ENCODE measurements around the gene NMNAT2.

The NMNAT2 gene

GRCh38 chr1:183214021-183214970 lies 203.9 kb downstream of the NMNAT2 start:
- DNase-seq (ENCODE audit: low spot score) = no peak

- DNase-seq (ENCODE audit: low spot score) = no peak
These were observed 205.3 kb downstream of the NMNAT2 start for GRCh38 chr1:183212870-183213269.

DNA sequence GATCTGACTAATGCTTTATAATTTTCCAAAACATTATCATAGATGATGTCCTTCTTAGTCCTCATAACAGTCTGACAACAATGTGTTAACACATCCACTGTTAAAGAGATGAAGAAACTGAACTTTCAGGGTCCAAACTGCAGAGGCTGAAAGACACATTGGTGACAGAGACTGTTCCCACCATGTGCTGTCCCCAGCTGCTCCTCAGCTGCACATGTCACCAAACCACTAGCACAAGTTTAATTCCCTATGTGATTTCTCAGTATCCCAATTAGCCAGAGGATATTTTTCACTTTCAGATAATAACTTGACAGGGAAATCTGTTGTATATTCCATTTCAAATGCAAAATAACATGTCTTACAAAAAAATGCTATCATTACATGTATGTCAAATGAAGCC lies 207.5 kb downstream of the NMNAT2 start:
- no peak for DNase-seq (ENCODE audit: low spot score)

DNA sequence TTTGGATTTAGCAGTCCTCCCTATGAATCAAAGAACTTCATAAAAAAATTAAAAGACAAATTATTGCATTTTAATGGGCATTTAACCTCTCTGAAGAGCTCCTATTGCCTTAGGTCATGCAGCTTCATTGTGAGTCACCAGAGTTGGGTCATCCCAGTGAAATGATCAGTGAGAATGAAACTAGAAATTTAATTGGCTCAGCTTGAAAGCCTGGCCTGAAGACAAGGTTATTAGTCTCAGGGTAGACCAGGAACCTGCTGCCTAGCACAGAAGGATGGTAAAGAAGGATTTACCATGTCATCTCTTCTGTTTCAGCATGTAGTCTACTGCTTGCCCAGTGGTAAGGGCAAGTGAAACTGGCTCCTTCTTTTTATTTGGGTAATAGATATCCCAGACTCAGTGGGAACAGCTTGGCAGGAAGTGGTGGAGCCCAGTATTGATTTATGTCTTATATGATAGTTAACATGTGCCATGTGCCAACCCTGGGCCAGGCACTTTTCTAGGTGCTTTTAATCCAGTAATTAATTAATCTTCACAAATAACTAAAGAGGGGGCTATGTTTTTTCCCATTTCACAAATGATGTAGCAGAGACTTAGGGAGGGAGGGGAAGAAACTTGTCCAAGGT lies 208.5 kb downstream of the NMNAT2 start:
- no peak for DNase-seq (ENCODE audit: low spot score)

DNA sequence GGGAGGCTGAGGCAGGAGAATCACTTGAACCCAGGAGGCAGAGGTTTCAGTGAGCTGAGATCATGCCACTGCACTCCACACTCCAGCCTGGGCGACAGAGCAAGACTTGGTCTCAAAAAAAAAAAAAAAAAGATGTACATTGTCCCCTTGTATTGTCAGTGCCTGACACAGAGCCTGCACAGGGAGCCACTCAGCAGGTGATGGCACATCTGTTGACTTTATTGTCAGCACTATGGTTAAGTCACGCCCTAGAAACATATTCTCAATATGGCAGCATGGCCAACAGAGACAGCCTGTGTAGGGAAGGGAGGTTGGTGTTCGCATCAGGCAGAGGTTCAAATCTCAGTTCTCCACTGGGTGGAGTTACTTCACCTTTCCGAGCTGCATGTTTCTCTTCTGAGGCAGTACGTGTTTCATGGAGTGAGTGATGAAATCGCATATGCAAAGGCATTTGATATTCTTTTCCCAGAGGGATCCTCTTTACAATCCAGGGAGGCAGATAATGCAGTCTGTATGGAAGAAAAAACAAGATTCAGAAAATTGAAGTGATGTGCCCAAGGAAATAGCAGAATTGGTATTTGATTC lies 211.6 kb downstream of the NMNAT2 start:
- no peak for DNase-seq (ENCODE audit: low spot score)

DNA sequence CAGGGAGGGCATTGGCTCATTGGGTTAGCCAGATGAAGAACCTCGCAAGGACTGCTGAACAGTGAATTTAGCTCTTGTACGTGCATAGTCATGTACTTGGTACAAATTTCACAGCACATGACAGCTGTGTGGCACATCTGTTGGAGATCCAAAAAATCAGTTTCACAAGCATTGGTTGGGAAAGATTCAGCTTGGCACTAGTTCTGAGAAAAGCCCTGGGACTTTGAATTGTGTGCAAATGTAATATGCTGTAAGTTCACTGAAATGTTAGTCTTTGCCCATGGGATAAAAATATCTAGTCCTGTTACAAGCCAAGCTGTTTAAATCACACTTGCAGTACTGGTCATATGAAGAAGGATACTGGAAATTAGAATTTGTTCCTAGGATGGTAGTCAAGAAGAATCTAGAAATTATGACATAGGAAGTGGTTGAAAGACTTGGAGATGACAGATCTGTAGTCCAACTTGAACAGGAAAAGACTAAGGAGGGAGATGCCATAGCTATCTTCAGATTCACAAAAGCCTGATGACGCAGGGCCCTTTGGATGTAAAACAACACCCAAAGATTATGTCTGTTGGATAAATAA lies 212.9 kb downstream of the NMNAT2 start:
- no peak for DNase-seq (ENCODE audit: low spot score)

DNA sequence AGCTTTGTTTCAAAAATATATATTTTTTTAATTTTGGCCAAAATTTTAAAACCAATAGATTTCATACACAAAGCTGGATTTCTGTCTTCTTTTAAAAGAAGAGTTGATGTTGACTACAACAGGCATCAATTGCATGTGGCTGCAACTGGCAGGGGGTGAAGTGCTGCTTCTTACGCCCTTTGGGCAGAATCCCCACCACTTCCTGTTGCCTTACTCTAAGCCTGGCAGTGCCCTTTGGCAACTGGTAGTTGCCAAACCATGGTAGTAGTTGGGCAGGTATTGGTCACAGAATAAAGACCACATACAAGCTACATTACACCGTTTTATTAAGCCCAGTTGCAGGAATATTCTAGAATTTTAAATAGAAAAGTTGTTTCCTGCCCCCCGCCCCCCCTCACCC lies 215.1 kb downstream of the NMNAT2 start:
- DNase-seq (ENCODE audit: low spot score) = no peak

- no peak for DNase-seq (ENCODE audit: low spot score)
These were observed 217.7 kb downstream of the NMNAT2 start for GRCh38 chr1:183200451-183200850.

DNA sequence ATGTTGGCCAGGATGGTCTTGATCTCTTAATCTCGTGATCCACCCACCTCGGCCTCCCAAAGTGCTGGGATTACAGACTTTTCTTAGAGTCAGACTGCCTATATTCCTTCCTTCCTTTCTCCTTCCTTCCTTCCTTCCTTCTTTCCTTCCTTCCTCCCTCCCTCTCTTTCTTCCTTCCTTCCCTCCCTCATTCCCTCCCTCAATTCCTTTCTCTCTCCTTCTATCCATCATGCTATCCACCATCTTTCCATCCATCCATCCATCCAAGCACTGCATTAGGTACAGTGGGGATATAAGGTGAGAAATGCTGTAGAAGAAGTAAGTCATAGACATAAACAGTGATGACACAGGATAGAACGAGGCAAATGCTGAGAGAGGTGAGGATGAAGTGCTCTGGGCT lies 218.9 kb downstream of the NMNAT2 start:
- no peak for DNase-seq (ENCODE audit: low spot score)

GRCh38 chr1:183198463-183198862 lies 219.7 kb downstream of the NMNAT2 start:
- DNase-seq (ENCODE audit: low spot score) = no peak
